Stimulated activated CD8-positive, alpha-beta memory T cell treated with anti-CD3 and anti-CD28 coated beads, Interleukin-15, amount 100 ng/mL, for 24 hours (primary cell): ENCODE results near the gene SSH2.
"Not testable (repeated sequence)": the region's sequence is repeated elsewhere in the genome, so short reads cannot be mapped to it uniquely, and the experiment has no call there.

Experiments used
- DNase-seq: peaks from one replicate; pipeline ENCODE4 v3.0.0-alpha.2; 2020; ENCODE audit warnings: low read depth

Gene SSH2

DNA sequence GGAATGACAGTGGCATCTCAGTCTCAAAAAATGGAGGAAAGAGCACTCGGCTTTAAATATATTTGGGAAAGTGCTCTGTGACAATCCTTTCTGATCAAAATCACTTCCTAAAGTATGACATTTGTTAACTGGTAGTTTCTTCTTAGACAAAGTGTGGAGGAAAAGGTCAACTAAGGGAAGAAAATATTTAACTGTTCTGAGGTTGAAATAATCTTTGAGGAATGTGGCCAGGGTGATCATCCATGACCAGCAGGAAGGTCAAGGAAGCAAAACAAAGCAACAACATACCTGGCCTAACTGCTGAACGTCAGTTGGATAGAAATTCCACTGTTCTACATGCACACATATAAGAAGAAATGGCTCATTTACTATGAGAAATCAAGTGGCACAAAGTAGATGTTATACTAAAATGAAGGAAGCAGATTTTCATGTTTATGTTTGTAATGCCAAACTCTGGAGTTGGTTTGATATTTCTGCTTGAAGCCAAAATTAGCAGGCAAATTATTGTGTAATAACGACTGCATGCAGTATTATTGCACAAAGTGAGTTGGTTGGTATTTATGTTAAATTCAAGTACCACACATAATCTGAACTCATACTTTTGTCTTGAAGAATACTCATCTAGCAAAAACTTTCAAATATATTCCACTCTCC, 220.0 kb downstream of the SSH2 start:
- DNase-seq, result no peak

DNA sequence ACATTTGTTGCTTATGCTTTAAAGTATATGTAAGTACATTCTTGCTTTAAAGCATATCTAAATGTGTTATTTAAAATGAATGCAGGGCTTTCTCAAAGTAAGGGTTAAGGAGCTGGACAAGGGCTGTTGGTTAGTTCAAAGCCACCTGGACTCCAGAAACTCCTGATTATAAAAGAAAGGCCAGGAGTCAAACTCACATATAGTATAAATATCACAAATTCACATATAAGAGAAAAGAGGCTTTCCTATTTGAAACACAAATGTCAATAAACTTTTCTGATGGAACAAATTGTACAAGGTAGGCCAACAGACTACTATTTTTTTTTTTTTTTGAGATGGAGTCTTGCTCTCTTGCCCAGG, 222.8 kb downstream of the SSH2 start:
- no peak for DNase-seq

DNA sequence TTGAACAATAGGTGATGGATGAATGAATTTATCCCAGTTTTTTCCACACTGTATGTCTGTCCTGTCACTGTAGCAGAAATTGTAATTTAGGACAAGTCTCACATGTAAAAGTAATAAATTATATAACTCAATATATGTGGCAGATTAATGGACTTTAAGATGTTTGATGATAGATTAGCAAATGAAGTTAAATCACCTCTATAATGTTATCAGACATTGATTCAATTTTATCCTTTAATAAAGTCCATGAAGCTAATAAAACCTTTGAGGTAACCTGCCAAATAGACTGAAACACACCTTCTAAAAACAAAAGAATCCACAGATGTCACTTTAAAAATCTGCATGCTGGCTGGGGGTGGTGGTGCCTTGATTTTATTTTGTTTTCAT, 224.0 kb downstream of the SSH2 start:
- no peak for DNase-seq

GRCh38 chr17:29705386-29705785, 224.6 kb downstream of the SSH2 start:
- DNase-seq, result no peak

DNA sequence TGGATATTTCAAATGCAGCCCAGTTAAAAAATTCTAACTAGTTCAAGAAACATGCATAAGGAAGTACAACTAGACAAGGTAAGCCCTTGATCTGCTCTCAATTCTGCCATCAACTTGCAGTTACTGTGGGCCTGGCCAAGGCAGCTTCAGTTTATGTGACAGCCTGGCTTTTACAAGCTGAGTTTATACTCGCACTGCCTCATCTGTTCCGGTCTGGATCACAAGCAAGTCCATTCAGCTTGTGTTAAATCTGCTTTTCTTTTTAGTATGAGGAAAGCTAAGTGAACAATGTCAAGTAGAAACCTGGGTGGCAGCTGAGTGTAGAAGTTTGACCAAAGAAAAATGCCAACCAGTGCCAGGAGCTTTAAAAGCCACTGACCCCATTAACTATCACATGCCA, 230.7 kb downstream of the SSH2 start:
- DNase-seq, result no peak

GRCh38 chr17:29698837-29699236, 231.2 kb downstream of the SSH2 start:
- DNase-seq, result no peak

- no peak for DNase-seq
These were observed 231.8 kb downstream of the SSH2 start for GRCh38 chr17:29698019-29698777.

- DNase-seq, result no peak
These were observed 232.7 kb downstream of the SSH2 start for GRCh38 chr17:29697371-29697770.

DNA sequence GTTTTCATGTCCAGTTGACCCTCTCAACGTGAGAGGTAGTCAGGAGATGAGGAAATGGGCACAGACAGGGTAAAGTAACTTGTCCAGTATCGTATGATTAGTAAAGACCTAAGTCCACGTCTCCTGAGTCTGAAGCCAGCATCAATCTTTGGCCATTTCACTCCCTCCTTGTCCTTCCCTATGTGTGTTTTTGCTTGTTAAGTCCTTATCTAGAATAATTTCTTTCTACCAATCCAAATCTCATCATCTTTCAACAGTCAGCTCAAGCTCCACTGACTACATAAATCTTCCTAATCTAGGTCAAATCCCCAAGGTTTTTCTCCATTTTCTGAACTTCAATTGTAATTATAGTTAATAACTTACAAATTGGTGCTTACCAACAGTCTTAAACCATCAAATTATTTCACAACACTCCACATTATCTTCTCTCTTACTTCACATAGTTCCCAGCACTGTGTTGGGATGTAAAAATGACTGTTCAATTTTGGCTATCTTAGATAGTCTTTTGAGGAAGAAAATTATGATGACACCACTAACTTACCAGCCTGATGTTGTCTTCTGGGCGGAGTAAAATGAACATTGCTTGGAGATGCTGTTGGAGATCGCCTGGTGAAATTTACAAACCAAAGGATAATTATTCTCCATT, 235.0 kb downstream of the SSH2 start:
- no peak for DNase-seq

GRCh38 chr17:29693751-29694150, 236.3 kb downstream of the SSH2 start:
- no peak for DNase-seq

GRCh38 chr17:29687596-29687995, 242.4 kb downstream of the SSH2 start:
- no peak for DNase-seq

- DNase-seq, result no peak
These were observed 242.9 kb downstream of the SSH2 start for GRCh38 chr17:29686993-29687590.

DNA sequence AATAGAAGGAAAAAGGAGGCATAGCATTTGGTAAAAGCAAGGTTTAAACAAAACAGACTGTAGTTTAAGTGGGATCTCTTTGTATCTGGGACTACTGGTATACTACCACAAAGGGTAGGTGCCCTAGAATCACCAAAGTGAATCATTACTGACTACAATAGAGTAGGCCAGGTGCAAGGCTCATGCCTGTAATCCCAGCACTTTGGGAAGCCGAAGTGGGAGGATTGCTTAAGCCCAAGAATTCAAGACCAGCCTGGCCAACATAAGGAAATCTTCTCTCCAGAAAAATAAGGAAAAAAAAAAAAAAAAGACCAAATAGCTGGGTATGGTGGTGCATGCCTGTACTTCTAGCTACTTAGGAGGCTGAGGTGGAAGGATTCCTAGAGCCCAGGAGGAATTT, 246.5 kb downstream of the SSH2 start:
- no peak for DNase-seq

- DNase-seq, result no peak
These were observed 247.0 kb downstream of the SSH2 start for GRCh38 chr17:29682987-29683386.

DNA sequence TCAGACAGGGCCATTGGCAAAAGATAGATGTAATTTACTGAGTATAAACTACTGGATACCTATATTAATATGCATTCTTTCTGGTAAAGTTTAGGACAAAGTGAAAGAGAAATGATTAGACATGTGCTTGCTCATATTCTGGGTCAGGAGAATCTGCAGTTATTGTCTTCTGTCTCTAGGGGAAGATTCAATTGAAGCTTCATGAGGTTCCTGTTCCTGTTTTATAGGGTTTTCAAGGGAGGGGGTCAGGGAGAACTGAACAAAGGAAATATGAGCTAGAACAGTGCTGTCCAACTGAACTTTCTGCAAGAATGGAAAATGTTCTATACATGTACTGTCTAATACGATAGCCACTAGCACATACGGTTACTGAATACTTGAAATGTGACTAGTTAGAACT, 248.0 kb downstream of the SSH2 start:
- no peak for DNase-seq

- no peak for DNase-seq
These were observed 252.2 kb downstream of the SSH2 start for GRCh38 chr17:29677824-29678223.

DNA sequence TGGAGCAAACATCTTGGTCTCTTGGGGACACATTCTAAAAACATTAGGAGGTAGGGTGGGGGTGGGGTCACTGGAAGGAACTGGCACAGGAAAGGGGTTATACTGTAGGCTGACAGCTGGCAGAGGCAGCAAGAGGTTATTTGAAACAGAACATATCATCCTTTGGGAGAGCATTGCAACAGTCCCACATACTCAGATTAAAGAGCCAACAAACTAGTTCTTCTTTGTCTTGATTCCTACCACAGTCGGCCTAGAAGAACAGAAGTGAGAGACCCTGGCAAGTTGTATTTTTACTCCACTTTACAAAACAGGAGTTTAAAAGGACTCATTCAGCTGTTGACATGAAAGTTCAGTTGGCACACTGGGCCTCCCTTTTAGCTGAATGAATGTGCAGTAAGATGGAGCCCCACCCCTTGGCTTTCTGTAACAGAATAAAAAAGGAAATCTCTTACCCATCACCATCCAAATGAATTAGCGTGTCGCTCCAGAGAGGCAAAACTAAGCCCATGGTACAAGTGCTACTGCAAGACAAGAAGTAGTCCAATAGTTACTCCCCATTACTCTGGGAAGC, 252.7 kb downstream of the SSH2 start:
- DNase-seq, result no peak

- not testable (repeated sequence) for DNase-seq
These were observed 254.1 kb downstream of the SSH2 start for GRCh38 chr17:29675961-29676360.

GRCh38 chr17:29674281-29674680, 255.7 kb downstream of the SSH2 start:
- no peak for DNase-seq

GRCh38 chr17:29671661-29672060, 258.4 kb downstream of the SSH2 start:
- no peak for DNase-seq

- no peak for DNase-seq
These were observed 260.8 kb downstream of the SSH2 start for GRCh38 chr17:29669266-29669665.

GRCh38 chr17:29667969-29668368, 262.1 kb downstream of the SSH2 start:
- no peak for DNase-seq

GRCh38 chr17:29665481-29665810, 264.6 kb downstream of the SSH2 start:
- no peak for DNase-seq
